Esophagus (tissue), 2 donors: ENCODE measurements around the gene ACSF3. TPM values are rescaled to one million over a fixed set of nuclear protein-coding genes. Genes with fewer than 3 reads are reported as not detected.

ENCODE experiments used
- H3K27ac ChIP-seq, 2 donors: one replicate each; pipeline ENCODE4 v1.5.1; 2013; ENCODE audit warnings: low read depth in 2 of 2, mild to moderate bottlenecking in 2 of 2, inconsistent platforms in 1 of 2, low read length in 1 of 2, moderate library complexity in 1 of 2
- H3K27me3 ChIP-seq, 2 donors: one replicate each; pipeline ENCODE4 v1.6.1; 2013; ENCODE audit warnings: low read length in 2 of 2, control low read depth in 1 of 2, mild to moderate bottlenecking in 1 of 2; ENCODE audit not compliant: insufficient read depth in 2 of 2, control insufficient read depth in 1 of 2
- H3K36me3 ChIP-seq, 2 donors: one replicate each; pipeline ENCODE4 v1.6.1; 2013; ENCODE audit warnings: low read length in 1 of 2; ENCODE audit not compliant: control insufficient read depth in 2 of 2, insufficient read depth in 2 of 2
- H3K4me1 ChIP-seq, 2 donors: one replicate each; pipeline ENCODE4 v1.6.1; 2013; ENCODE audit warnings: low read length in 1 of 2; ENCODE audit not compliant: control insufficient read depth in 2 of 2, insufficient read depth in 2 of 2
- H3K4me3 ChIP-seq, 2 donors: one replicate each; pipeline ENCODE4 v1.5.1; 2013; ENCODE audit warnings: low read length in 2 of 2, mild to moderate bottlenecking in 2 of 2, low read depth in 1 of 2, moderate library complexity in 1 of 2
- H3K9me3 ChIP-seq, 2 donors: one replicate each; pipeline ENCODE4 v1.6.1; 2013; ENCODE audit warnings: mild to moderate bottlenecking in 2 of 2, low read depth in 1 of 2, low read length in 1 of 2, moderate library complexity in 1 of 2; ENCODE audit not compliant: control insufficient read depth in 2 of 2, insufficient read depth in 1 of 2
- WGBS, 2 donors: extraction: QIAGEN DNeasy Blood & Tissue Kit; methylation state at CpG; one replicate each; pipeline ENCODE4 v1.1.7; 2013; 5-methylcytosine and 5-hydroxymethylcytosine counted together
- polyA plus RNA-seq, 2 donors: library from polyadenylated mRNA; stranded (reverse); fragments of 200-250 nt; gene quantifications; one replicate each; pipeline ENCODE4 v1.2.3, GENCODE V29; 2013
- donor health status: healthy with polysubstance abuse.
- donor health status: Bipolar disorder and iron deficiency.

ACSF3 gene
- polyA plus RNA-seq, 2 donors, result 14.1 to 22.3 TPM

DNA sequence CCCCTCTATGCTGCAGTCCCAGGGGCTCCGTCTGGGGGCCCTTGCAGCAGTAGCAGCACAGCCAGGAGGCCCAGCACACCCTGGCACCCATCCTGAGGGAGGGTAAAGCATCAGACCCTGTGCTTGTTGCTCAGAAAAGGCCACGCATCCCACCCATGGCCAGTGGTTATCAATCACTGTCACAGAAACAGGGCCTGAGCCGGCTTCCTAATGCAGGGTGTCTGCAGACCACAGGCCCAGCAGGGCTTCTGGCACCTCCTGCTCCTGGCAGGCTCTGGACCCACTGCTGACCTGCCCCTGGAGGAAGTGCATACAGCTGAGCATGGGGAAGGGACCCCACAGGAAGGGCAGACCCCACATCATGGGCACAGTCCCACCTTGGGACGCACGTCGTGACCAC, 51.0 kb downstream of the ACSF3 start:
- H3K9me3 ChIP-seq, result peaks cover 0 to 7% of the 10 kb centered on the region in 2 donors
- no peaks in the 10 kb centered on the region for H3K27me3 ChIP-seq
- H3K4me1 ChIP-seq, result no peaks in the 10 kb centered on the region
- no peak overlapping the region for H3K27ac ChIP-seq
- H3K4me3 ChIP-seq, result no peak overlapping the region
- H3K36me3 ChIP-seq, result peaks cover 0 to 38% of the 10 kb centered on the region in 2 donors
- WGBS, 2 donors, result 76 to 90% methylated on average over 6 of the region's 6 CpGs

GRCh38 chr16:89145406-89146161, 51.9 kb downstream of the ACSF3 start:
- Histone ChIP-seq H3K27ac (no peak overlapping the region), H3K9me3 (peaks cover 0 to 7% of the 10 kb centered on the region in 2 donors), H3K27me3 (no peaks in the 10 kb centered on the region), H3K4me3 (no peak overlapping the region), H3K36me3 (peaks cover 2 to 35% of the 10 kb centered on the region in 2 donors), H3K4me1 (peaks cover 3 to 4% of the 10 kb centered on the region in 2 donors)
- 95% methylated on average over 25 of the region's 25 CpGs for WGBS, 2 donors

DNA sequence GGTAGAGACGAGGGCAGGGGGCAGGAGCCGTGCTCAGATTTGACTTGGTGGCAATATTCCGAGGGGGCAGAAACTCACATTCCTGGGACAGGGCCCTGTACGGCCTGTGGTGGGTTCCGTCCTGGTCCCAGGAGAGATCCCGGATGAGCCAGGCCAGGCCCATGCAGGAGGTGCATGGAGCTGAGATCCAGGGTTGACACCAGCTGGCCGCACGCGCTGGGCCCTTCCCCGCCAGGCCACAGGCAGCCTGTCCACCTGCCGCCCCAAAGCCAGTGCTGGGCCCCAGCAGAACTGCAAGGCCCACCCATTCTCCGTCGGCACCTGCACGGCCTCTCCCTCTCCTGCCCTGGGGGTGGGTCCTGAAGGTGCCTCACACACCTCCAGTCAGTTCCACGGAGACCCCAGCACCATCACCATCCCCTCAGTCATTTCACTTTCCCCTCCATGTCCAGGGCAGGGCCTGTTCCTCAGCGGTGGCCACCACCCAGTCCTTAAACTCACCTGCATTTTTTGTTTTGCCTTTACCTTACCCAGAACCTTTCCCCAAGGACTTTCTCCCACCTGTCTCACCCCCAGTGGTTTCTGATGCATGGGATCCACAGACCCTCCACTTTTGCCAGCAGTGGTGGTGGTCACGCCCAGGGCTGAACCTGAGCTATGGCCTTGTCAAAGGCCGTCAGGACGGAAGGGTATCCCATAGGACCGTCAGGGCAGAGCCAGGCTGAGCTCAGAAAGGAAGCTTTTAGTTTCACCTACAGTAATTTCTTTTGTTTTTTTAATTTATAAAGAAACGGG, 52.8 kb downstream of the ACSF3 start:
- Histone ChIP-seq H3K4me1 (peaks cover 3 to 5% of the 10 kb centered on the region in 2 donors), H3K27ac (no peak overlapping the region), H3K36me3 (peaks cover 3 to 31% of the 10 kb centered on the region in 2 donors), H3K27me3 (no peaks in the 10 kb centered on the region), H3K9me3 (peaks cover 0 to 7% of the 10 kb centered on the region in 2 donors), H3K4me3 (no peak overlapping the region)
- 96% methylated on average over 19 to 21 of the region's 21 CpGs for WGBS, 2 donors

GRCh38 chr16:89147085-89147817, 53.6 kb downstream of the ACSF3 start:
- H3K9me3 ChIP-seq, result peaks cover 0 to 4% of the 10 kb centered on the region in 2 donors
- H3K4me1 ChIP-seq, result peaks cover 3 to 5% of the 10 kb centered on the region in 2 donors
- no peak overlapping the region for H3K4me3 ChIP-seq
- H3K27ac ChIP-seq, result no peak overlapping the region
- WGBS, 2 donors, result 83 to 88% methylated on average over 7 to 11 of the region's 11 CpGs
- H3K36me3 ChIP-seq, result peaks cover 3 to 27% of the 10 kb centered on the region in 2 donors
- no peaks in the 10 kb centered on the region for H3K27me3 ChIP-seq

DNA sequence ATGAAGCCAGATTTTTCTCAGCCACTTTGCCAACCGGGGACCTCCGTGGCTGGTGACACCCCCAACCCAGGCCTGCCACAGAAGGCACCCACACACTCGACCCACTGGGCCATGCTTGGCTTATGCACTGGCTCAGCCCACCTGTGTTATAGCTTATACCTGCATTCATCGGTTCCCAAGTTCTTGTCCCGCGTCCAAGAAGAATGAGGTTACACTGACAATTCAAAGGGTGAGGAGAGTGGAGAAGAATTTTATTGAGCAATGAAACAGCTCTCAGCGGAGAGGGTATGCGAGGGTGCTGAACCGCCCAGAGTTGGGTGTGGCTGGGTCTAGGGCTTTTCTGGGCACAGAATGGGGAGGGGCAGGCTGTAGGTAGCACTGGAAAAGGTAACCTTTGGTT, 55.7 kb downstream of the ACSF3 start:
- WGBS, 2 donors, result 92 to 93% methylated on average over 9 of the region's 9 CpGs
- peaks cover 0 to 4% of the 10 kb centered on the region in 2 donors for H3K9me3 ChIP-seq
- H3K27ac ChIP-seq, result no peak overlapping the region
- H3K27me3 ChIP-seq, result no peaks in the 10 kb centered on the region
- no peak overlapping the region for H3K4me3 ChIP-seq
- H3K36me3 ChIP-seq, result peaks cover 3 to 24% of the 10 kb centered on the region in 2 donors
- peaks cover 3 to 16% of the 10 kb centered on the region in 2 donors for H3K4me1 ChIP-seq

GRCh38 chr16:89150090-89150835, 56.6 kb downstream of the ACSF3 start:
- H3K9me3 ChIP-seq, result peaks cover 0 to 4% of the 10 kb centered on the region in 2 donors
- 83 to 90% methylated on average over 18 of the region's 18 CpGs for WGBS, 2 donors
- no peaks in the 10 kb centered on the region for H3K27me3 ChIP-seq
- H3K4me3 ChIP-seq, result no peak overlapping the region
- no peak overlapping the region for H3K27ac ChIP-seq
- H3K4me1 ChIP-seq, result peaks cover 3 to 22% of the 10 kb centered on the region in 2 donors
- peaks cover 3 to 18% of the 10 kb centered on the region in 2 donors for H3K36me3 ChIP-seq

DNA sequence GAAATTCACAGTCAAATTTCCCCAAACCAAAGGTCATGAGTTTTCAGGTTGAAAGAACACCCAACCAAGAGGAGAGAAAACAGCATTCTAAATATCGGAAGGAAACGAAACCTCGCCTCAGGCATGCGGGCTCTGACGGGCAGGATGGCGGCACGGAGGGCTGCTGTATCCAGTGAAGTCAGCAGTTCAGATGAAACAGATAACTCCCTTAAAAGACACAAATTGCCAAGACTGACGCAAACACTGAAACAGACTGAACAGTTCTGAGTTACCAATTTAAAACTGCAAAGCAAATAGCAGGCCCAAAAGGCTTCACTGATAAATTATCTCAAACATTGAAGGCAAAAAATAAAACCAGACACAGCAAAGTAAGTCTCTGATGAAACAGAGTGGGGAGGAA, 57.3 kb downstream of the ACSF3 start:
- Histone ChIP-seq H3K36me3 (peaks cover 3 to 11% of the 10 kb centered on the region in 2 donors), H3K9me3 (peaks cover 0 to 4% of the 10 kb centered on the region in 2 donors), H3K27ac (no peak overlapping the region), H3K4me3 (no peak overlapping the region), H3K4me1 (peaks cover 3 to 25% of the 10 kb centered on the region in 2 donors), H3K27me3 (no peaks in the 10 kb centered on the region)
- 94 to 96% methylated on average over 8 of the region's 8 CpGs for WGBS, 2 donors

- peaks cover 0 to 4% of the 10 kb centered on the region in 2 donors for H3K9me3 ChIP-seq
- WGBS, 2 donors, result 85 to 87% methylated on average over 40 to 41 of the region's 41 CpGs
- peaks cover 3 to 7% of the 10 kb centered on the region in 2 donors for H3K36me3 ChIP-seq
- H3K27me3 ChIP-seq, result no peaks in the 10 kb centered on the region
- H3K27ac ChIP-seq, result no peak overlapping the region
- H3K4me3 ChIP-seq, result no peak overlapping the region
- H3K4me1 ChIP-seq, result peaks cover 3 to 25% of the 10 kb centered on the region in 2 donors
Measured at GRCh38 chr16:89152831-89153700, 59.4 kb downstream of the ACSF3 start.
